Liver (tissue), 9 donors: ENCODE measurements around the gene CIDEA. TPM values are rescaled to one million over a fixed set of nuclear protein-coding genes. Genes with fewer than 3 reads are reported as not detected.

Experiments used
- DNase-seq: peaks from one replicate; pipeline ENCODE4 v3.0.0-alpha.2; 2017; ENCODE audit warnings: low spot score
- H3K27ac ChIP-seq, 2 donors: one replicate each; pipeline ENCODE4 v1.7.0; 2013; ENCODE audit warnings: inconsistent platforms in 2 of 2, low read length in 2 of 2, control low read depth in 1 of 2, low read depth in 1 of 2, mild to moderate bottlenecking in 1 of 2
- H3K27me3 ChIP-seq, 4 donors: one replicate each; pipeline versions ENCODE4 v1.6.1 to v1.7.0; 2013; ENCODE audit warnings: low read length in 3 of 4, inconsistent platforms in 1 of 4, mild to moderate bottlenecking in 1 of 4, moderate library complexity in 1 of 4; ENCODE audit not compliant: control insufficient read depth in 4 of 4, insufficient read depth in 4 of 4
- H3K36me3 ChIP-seq, 4 donors: one replicate each; pipeline versions ENCODE4 v1.6.1 to v1.7.0; 2013; ENCODE audit warnings: low read length in 3 of 4, mild to moderate bottlenecking in 3 of 4, low read depth in 1 of 4, moderate library complexity in 1 of 4; ENCODE audit not compliant: control insufficient read depth in 4 of 4, insufficient read depth in 3 of 4
- H3K4me1 ChIP-seq, 4 donors: one replicate each; pipeline versions ENCODE4 v1.6.1 to v1.7.0; 2013; ENCODE audit warnings: low read length in 3 of 4, mild to moderate bottlenecking in 3 of 4, moderate library complexity in 1 of 4; ENCODE audit not compliant: control insufficient read depth in 4 of 4, insufficient read depth in 4 of 4
- H3K4me3 ChIP-seq, 3 donors: one replicate each; pipeline versions ENCODE4 v1.6.1 to v1.7.0; 2013; ENCODE audit warnings: low read length in 3 of 3, control low read depth in 1 of 3, low read depth in 1 of 3, mild to moderate bottlenecking in 1 of 3
- H3K9ac ChIP-seq, 2 donors: one replicate each; pipeline ENCODE4 v1.7.0; 2013; ENCODE audit warnings: low read length in 2 of 2, mild to moderate bottlenecking in 2 of 2, moderate library complexity in 2 of 2, control low read depth in 1 of 2, low read depth in 1 of 2
- H3K9me3 ChIP-seq, 4 donors: one replicate each; pipeline versions ENCODE4 v1.6.1 to v1.7.0; 2013; ENCODE audit warnings: low read length in 3 of 4; ENCODE audit not compliant: control insufficient read depth in 4 of 4
- CTCF ChIP-seq: fragments of 150-350 bp; IDR thresholded peaks from 2 replicates; pipeline ENCODE4 v1.5.1; 2017; ENCODE audit warnings: improper control_type of control experiment, low read depth, low read length; ENCODE audit not compliant: missing input control
- EGR1 ChIP-seq, 2 donors: IDR thresholded peaks; 2 replicates each; pipeline ENCODE4 v1.6.1; 2016 to 2018; ENCODE audit warnings: antibody characterized with exemption in 2 of 2, low read depth in 2 of 2
- FOXA1 ChIP-seq: IDR thresholded peaks from 2 replicates; pipeline ENCODE4 v1.6.1; 2016; ENCODE audit warnings: antibody characterized with exemption
- FOXA2 ChIP-seq: IDR thresholded peaks from 2 replicates; pipeline ENCODE4 v1.6.1; 2016; ENCODE audit warnings: antibody characterized with exemption
- GABPA ChIP-seq, 2 donors: IDR thresholded peaks in 1 of 2; conservative IDR thresholded peaks in 1 of 2; 2 replicates each; pipeline ENCODE4 v1.6.1; 2016; ENCODE audit warnings: antibody characterized with exemption in 2 of 2, mild to moderate bottlenecking in 1 of 2, moderate library complexity in 1 of 2
- HNF4A ChIP-seq, 2 donors: conservative IDR thresholded peaks; 2 replicates each; pipeline ENCODE4 v1.6.1; 2016; ENCODE audit warnings: antibody characterized with exemption in 2 of 2, mild to moderate bottlenecking in 2 of 2
- JUND ChIP-seq, 2 donors: IDR thresholded peaks; 2 replicates each; pipeline ENCODE4 v1.6.1; 2016; ENCODE audit warnings: antibody characterized with exemption in 2 of 2
- MAX ChIP-seq: IDR thresholded peaks from 2 replicates; pipeline ENCODE4 v1.6.1; 2016; ENCODE audit warnings: antibody characterized with exemption
- NR2F2 ChIP-seq: IDR thresholded peaks from 2 replicates; pipeline ENCODE4 v1.6.1; 2016; ENCODE audit warnings: antibody characterized with exemption
- RAD21 ChIP-seq, 2 donors: IDR thresholded peaks; 2 replicates each; pipeline ENCODE4 v1.6.1; 2016; ENCODE audit warnings: antibody characterized with exemption in 2 of 2, mild to moderate bottlenecking in 2 of 2
- REST ChIP-seq: IDR thresholded peaks from 2 replicates; pipeline ENCODE4 v1.6.1; 2016; ENCODE audit warnings: antibody characterized with exemption, mild to moderate bottlenecking
- SP1 ChIP-seq: IDR thresholded peaks from 2 replicates; pipeline ENCODE4 v1.6.1; 2018; ENCODE audit warnings: antibody characterized with exemption, mild to moderate bottlenecking
- TAF1 ChIP-seq: conservative IDR thresholded peaks from 2 replicates; pipeline ENCODE4 v1.6.1; 2016; ENCODE audit warnings: antibody characterized with exemption, mild to moderate bottlenecking
- YY1 ChIP-seq: IDR thresholded peaks from 2 replicates; pipeline ENCODE4 v1.6.1; 2016; ENCODE audit warnings: antibody characterized with exemption, mild to moderate bottlenecking
- ZBTB33 ChIP-seq: IDR thresholded peaks from 2 replicates; pipeline ENCODE4 v1.6.1; 2016; ENCODE audit warnings: antibody characterized with exemption
- WGBS: extraction: QIAGEN DNeasy Blood & Tissue Kit; methylation state at CpG from one replicate; pipeline ENCODE4 v1.1.7; 2013; 5-methylcytosine and 5-hydroxymethylcytosine counted together
- polyA plus RNA-seq, 2 donors: library from polyadenylated mRNA; stranded (reverse) in 1 of 2; unstranded in 1 of 2; fragments of 200-250 nt in 1 of 2; fragments of >200 nt in 1 of 2; fragmentation: Nextera tagmentation in 1 of 2; extraction: Ambion mirVana in 1 of 2; gene quantifications; one replicate each; pipeline versions ENCODE4 v1.2.1 to v1.2.3, GENCODE V29; 2013 to 2015
- total RNA-seq, 2 donors: library from RNA; depleted of rRNA; stranded (reverse); fragments of >200 nt; gene quantifications; one replicate each; pipeline ENCODE4 v1.2.3, GENCODE V29; 2014
- donor health status: healthy.
- donor health status: healthy.
- donor health status: healthy.
- donor health status: healthy.
- donor health status: healthy.

The CIDEA gene
- total and polyA plus RNA-seq, 4 donors: not detected

- H3K9ac ChIP-seq: no peak overlapping the region
- 88% methylated on average over 14 of the region's 14 CpGs for WGBS
- peaks cover 0 to 5% (median 3%) of the 10 kb centered on the region in 4 donors for H3K4me1 ChIP-seq
- no peak overlapping the region for H3K4me3 ChIP-seq
- TF ChIP-seq YY1: no peak
- TF ChIP-seq GABPA (IDR thresholded peaks at IDR 0.05 in 1 of 2, conservative IDR thresholded peaks at IDR 0.05 in 1 of 2): no peak
- TF ChIP-seq TAF1: no peak
- TF ChIP-seq EGR1 (IDR thresholded peaks at IDR 0.05; ENCODE audit: low read depth in 2 of 2): no peak
- TF ChIP-seq REST: no peak
- no peak for TF ChIP-seq JUND (IDR thresholded peaks at IDR 0.05)
- TF ChIP-seq FOXA2: no peak
- no peak for TF ChIP-seq NR2F2
- no peak for TF ChIP-seq FOXA1
- no peak for TF ChIP-seq ZBTB33
- no peak for TF ChIP-seq RAD21 (IDR thresholded peaks at IDR 0.05)
- no peak for TF ChIP-seq SP1
- no peak for TF ChIP-seq HNF4A (conservative IDR thresholded peaks at IDR 0.05)
- no peak for TF ChIP-seq CTCF
- TF ChIP-seq MAX: no peak
- H3K36me3 ChIP-seq: no peaks in the 10 kb centered on the region
- no peak overlapping the region for H3K27ac ChIP-seq
- peak; percentile 77 for DNase-seq
- no peaks in the 10 kb centered on the region for H3K9me3 ChIP-seq
- H3K27me3 ChIP-seq: peaks cover 0 to 8% (median 0%) of the 10 kb centered on the region in 4 donors
These were observed 48.4 kb downstream of the CIDEA start for GRCh38 chr18:12302391-12303147.
